ENCODE results near the gene ODAD4.

DNA sequence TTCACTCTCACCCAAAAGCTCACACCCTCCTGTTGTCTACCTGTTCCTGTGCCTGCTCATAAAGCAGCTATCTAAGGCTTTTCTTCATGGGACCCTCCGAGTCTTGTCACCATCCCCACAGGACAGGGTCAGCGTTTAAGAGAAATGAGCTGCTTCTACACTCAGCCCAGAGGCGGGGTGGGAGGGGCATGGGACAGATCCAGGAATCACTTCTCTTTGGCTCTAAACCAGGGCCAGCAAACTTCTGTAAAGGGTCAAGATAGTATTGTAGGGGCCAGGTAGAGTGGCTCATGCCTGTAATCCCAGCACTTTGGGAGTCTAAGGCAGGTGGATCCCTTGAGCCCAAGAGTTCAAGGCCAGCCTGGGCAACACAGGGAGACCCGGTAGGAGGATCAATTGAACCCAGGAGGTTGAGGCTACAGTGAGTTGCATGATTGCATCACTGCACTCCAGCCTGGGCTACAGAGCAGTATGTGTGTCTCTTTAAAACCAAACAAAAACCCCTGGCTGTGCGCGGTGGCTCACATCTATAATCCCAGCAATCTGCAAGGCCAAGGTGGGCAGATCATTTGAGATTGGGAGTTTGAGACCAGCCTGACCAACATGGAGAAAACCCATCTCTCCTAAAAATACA lies 42.0 kb upstream of the ODAD4 start:
- TF ChIP-seq, protein P1, sequence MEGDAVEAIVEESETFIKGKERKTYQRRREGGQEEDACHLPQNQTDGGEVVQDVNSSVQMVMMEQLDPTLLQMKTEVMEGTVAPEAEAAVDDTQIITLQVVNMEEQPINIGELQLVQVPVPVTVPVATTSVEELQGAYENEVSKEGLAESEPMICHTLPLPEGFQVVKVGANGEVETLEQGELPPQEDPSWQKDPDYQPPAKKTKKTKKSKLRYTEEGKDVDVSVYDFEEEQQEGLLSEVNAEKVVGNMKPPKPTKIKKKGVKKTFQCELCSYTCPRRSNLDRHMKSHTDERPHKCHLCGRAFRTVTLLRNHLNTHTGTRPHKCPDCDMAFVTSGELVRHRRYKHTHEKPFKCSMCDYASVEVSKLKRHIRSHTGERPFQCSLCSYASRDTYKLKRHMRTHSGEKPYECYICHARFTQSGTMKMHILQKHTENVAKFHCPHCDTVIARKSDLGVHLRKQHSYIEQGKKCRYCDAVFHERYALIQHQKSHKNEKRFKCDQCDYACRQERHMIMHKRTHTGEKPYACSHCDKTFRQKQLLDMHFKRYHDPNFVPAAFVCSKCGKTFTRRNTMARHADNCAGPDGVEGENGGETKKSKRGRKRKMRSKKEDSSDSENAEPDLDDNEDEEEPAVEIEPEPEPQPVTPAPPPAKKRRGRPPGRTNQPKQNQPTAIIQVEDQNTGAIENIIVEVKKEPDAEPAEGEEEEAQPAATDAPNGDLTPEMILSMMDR (IDR thresholded peaks at IDR 0.05), result no peak
- TF ChIP-seq POLR2A (IDR thresholded peaks at IDR 0.05) (no peak), EP300 (IDR thresholded peaks at IDR 0.05) (no peak)

Measured in tibial nerve (tissue), 4 donors.